Stimulated activated memory B cell treated with anti-CD40 and anti-IgM and Interleukin-4, amounts not matched to agents 10 μg/mL and 1 μg/mL and 100 μg/mL, for 72 hours (primary cell): Measurements from ENCODE around the gene PGM5.
A peak's percentile ranks its signal among the peaks of the same experiment; 100 is the strongest.
"Not testable (repeated sequence)": the region's sequence is repeated elsewhere in the genome, so short reads cannot be mapped to it uniquely, and the experiment has no call there.

Experiments used
- ATAC-seq: fragments of 150-1000 bp; cut with Tn5 transposase; 2 replicates; pipeline ENCODE4 v1.10.0; 2021
- H3K27ac Mint-ChIP-seq: one replicate; pipeline ENCODE4 v1.8.0; 2022; ENCODE audit warnings: mild to moderate bottlenecking, mixed read lengths
- H3K27me3 Mint-ChIP-seq: one replicate; pipeline ENCODE4 v1.8.0; 2022; ENCODE audit warnings: mixed read lengths
- H3K36me3 Mint-ChIP-seq: one replicate; pipeline ENCODE4 v1.8.0; 2022; ENCODE audit warnings: mixed read lengths
- H3K4me1 Mint-ChIP-seq: one replicate; pipeline ENCODE4 v1.8.0; 2022; ENCODE audit warnings: mixed read lengths
- H3K4me3 Mint-ChIP-seq: one replicate; pipeline ENCODE4 v1.8.0; 2022; ENCODE audit warnings: mild to moderate bottlenecking, moderate library complexity, mixed read lengths
- H3K9me3 Mint-ChIP-seq: one replicate; pipeline ENCODE4 v1.8.0; 2022; ENCODE audit warnings: mixed read lengths

Gene PGM5

GRCh38 chr9:68356380-68357118 is at the start of gene PGM5:
Gene PGM5, plus strand, starts transcription at chr9:68356611. Its CDS starts 517 bp downstream, at chr9:68357128.
- H3K27ac Mint-ChIP-seq, H3K9me3 Mint-ChIP-seq, H3K36me3 Mint-ChIP-seq, H3K4me1 Mint-ChIP-seq: not testable (repeated sequence)
- peak; percentile 68 for ATAC-seq
- peak within 1 kb of the TSS; percentile 78 for H3K4me3 Mint-ChIP-seq
- peaks cover 26% of the 10 kb centered on the region for H3K27me3 Mint-ChIP-seq

- H3K9me3 Mint-ChIP-seq, H3K4me3 Mint-ChIP-seq, H3K27ac Mint-ChIP-seq, H3K4me1 Mint-ChIP-seq, H3K36me3 Mint-ChIP-seq, H3K27me3 Mint-ChIP-seq: not testable (repeated sequence)
- ATAC-seq, result peak; percentile 41
These were observed 49.3 kb upstream of the PGM5 start for GRCh38 chr9:68307127-68307526.

DNA sequence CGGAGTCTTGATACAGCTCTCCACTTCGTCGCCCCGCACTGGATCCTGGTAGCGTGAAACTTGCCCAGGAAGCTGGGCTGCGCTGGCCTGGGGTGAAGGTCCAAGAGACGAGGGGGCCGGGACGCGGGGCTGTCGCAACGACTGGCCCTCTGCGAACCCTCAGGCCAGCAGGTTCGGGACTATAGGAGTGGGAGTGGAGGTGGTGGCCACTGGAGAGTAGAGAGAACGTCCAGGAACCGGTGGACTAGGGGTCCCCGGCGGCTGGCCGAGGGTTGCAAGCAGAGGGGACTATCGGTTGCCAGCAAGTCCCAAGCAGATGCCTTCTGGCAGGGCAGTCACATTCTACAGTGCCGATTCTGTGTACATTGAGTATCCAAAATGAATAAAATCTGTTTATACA is 48.8 kb upstream of the PGM5 start:
- not testable (repeated sequence) for H3K27ac Mint-ChIP-seq, H3K9me3 Mint-ChIP-seq, H3K27me3 Mint-ChIP-seq, H3K36me3 Mint-ChIP-seq, H3K4me1 Mint-ChIP-seq, H3K4me3 Mint-ChIP-seq
- peak; percentile 47 for ATAC-seq

- not testable (repeated sequence) for H3K36me3 Mint-ChIP-seq, H3K4me3 Mint-ChIP-seq, H3K4me1 Mint-ChIP-seq, ATAC-seq, H3K27me3 Mint-ChIP-seq, H3K9me3 Mint-ChIP-seq, H3K27ac Mint-ChIP-seq
These were observed 45.2 kb upstream of the PGM5 start for GRCh38 chr9:68311208-68311607.

- not testable (repeated sequence) for H3K4me3 Mint-ChIP-seq, H3K4me1 Mint-ChIP-seq, H3K27ac Mint-ChIP-seq, H3K9me3 Mint-ChIP-seq, H3K36me3 Mint-ChIP-seq, H3K27me3 Mint-ChIP-seq
- ATAC-seq, result peak; percentile 27
These were observed 38.2 kb upstream of the PGM5 start for GRCh38 chr9:68318209-68318608.

DNA sequence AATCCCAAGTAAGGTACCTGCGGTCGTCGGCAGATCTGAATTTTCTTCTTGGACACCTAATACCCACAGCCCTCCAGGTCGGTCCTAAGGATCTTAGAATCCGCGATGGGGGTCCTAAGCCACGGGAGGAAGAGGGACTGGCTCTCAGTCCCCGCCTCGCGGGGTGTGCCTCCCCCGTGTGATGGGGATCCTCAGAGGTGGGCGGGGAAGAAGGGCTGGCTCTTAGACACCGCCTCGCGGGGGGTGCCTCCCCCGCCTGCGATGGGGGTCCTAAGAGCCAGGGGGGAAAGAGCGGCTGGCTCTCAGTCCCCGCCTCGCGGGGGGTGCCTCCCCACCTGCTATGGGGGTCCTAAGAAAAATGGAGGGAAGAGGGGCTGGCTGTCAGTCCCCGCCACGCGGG is 32.7 kb upstream of the PGM5 start:
- not testable (repeated sequence) for H3K4me1 Mint-ChIP-seq, H3K27ac Mint-ChIP-seq, H3K9me3 Mint-ChIP-seq, ATAC-seq, H3K27me3 Mint-ChIP-seq, H3K4me3 Mint-ChIP-seq, H3K36me3 Mint-ChIP-seq

DNA sequence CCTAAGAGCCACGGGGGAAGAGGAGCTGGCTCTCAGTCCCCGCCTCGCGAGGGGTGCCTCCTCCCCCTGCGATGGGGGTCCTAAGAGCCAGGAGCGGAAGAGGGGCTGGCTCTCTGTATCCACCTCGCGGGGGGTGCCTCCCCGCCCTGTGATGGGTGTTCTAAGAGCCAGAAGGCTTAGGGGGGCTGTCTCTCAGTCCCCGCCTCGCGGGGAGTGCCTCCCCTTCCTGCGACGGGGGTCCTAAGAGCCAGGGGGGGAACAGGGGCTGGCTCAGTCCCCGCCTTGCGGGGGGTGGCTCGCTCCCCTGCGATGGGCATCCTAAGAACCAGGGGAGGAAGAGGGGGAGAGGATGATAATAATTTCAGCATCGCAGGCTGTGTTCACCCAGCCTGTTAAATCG is 31.9 kb upstream of the PGM5 start:
- H3K4me3 Mint-ChIP-seq, H3K27ac Mint-ChIP-seq, H3K27me3 Mint-ChIP-seq, H3K4me1 Mint-ChIP-seq, H3K9me3 Mint-ChIP-seq, H3K36me3 Mint-ChIP-seq: not testable (repeated sequence)
- peak; percentile 55 for ATAC-seq

DNA sequence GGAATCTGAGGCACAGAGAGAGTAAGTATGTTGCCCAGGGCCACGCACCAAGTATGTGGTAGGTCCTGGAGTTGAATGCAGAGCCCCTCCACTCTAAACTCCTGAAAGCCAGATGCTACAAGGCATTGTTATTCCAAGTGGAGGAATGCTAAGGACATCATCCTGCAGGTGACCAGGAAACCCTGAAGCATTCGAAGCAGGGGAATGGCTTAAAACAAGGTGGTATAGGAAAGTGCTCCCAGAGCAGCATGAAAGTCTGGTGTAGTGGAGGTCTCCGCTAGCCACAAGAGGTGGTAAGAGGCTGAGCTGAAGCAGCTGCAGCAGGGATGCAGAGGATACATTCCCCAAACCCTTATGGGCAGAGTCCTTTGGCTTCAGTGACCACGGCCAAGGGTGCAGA is 27.3 kb upstream of the PGM5 start:
- not testable (repeated sequence) for ATAC-seq, H3K27me3 Mint-ChIP-seq, H3K27ac Mint-ChIP-seq, H3K9me3 Mint-ChIP-seq, H3K4me3 Mint-ChIP-seq, H3K36me3 Mint-ChIP-seq, H3K4me1 Mint-ChIP-seq

- not testable (repeated sequence) for ATAC-seq, H3K4me1 Mint-ChIP-seq, H3K9me3 Mint-ChIP-seq, H3K36me3 Mint-ChIP-seq, H3K27me3 Mint-ChIP-seq, H3K4me3 Mint-ChIP-seq, H3K27ac Mint-ChIP-seq
These were observed 25.8 kb upstream of the PGM5 start for GRCh38 chr9:68330531-68331173.

GRCh38 chr9:68332122-68332521 is 24.3 kb upstream of the PGM5 start:
- not testable (repeated sequence) for H3K9me3 Mint-ChIP-seq, H3K36me3 Mint-ChIP-seq, H3K4me3 Mint-ChIP-seq, H3K4me1 Mint-ChIP-seq, H3K27me3 Mint-ChIP-seq, H3K27ac Mint-ChIP-seq, ATAC-seq

DNA sequence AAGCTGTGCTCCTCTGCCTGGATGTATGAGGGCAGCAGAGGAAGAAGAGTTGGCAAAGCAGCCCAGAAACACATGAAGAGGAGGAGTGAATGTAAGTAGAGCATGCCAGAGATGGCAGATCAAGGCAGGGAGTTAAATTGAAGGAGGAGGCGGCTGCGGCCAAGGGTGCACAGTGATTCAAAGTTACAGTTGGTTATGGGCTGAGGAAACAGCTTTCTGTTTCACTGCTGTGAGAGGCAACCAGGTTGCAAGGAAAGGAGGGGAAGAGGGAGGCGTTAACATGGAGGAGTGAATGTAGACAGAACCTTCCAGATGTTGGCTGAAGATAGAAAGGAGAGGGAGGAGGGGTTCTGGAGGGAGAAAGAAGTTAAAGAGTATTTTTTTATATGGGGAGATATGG is 20.5 kb upstream of the PGM5 start:
- H3K4me1 Mint-ChIP-seq, H3K4me3 Mint-ChIP-seq, H3K9me3 Mint-ChIP-seq, H3K27ac Mint-ChIP-seq, H3K36me3 Mint-ChIP-seq, ATAC-seq, H3K27me3 Mint-ChIP-seq: not testable (repeated sequence)

DNA sequence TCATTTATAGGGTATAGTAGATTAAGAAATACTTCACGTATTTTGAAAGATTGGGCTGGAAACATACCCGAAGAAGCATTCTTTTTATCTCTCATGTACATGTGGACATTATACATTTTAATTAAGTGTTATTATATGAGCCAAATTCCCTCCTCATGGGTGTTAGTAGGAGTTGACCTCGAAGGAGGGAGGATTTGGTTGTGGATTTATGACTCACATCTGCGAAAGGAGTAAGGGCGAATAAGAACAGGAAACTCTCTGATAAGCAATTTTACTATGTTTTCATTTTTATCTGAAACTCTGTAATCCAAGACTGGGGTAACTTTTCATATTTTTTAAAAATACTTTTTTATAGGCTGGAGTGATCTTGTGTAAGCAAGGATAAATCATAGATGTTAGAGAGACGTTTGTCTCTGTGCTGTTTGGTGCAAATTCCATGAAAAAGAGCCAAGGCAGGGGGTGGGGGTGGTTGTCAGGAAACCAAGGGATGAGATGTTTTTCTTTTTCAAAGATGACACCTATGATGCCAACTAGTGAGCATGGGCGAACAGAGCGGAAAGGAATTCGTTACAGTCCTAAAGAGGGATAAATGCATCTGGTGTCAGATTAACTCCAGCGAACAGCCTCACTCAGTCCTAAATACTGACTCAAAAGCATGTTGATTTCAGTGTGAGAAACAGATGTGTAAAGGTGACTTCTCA is 19.6 kb upstream of the PGM5 start:
- H3K4me1 Mint-ChIP-seq, H3K4me3 Mint-ChIP-seq, H3K36me3 Mint-ChIP-seq, H3K27me3 Mint-ChIP-seq, H3K27ac Mint-ChIP-seq, ATAC-seq, H3K9me3 Mint-ChIP-seq: not testable (repeated sequence)

DNA sequence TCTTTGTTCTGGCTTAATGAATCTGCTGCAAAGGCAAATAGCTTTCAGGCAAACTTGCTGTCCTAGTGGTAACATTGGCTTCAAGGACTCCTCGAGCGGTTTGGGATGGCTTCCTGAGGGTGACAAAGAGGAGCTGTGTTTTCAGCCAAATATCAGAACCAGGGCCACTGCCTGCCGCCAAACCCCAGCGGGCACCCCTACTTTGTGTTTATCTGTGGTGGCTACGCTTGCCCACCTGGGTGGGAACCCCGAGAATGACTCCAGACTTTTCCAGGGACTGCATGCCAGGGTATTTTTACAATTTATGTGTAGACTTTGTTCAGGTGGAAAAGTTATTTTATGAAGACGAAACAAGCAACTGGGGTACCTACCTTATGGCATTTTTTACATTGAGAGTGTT is 18.4 kb upstream of the PGM5 start:
- H3K9me3 Mint-ChIP-seq, H3K4me3 Mint-ChIP-seq, H3K4me1 Mint-ChIP-seq: not testable (repeated sequence)

GRCh38 chr9:68342265-68343025 is 14.0 kb upstream of the PGM5 start:
- H3K36me3 Mint-ChIP-seq, H3K27ac Mint-ChIP-seq, H3K27me3 Mint-ChIP-seq, H3K4me1 Mint-ChIP-seq, H3K4me3 Mint-ChIP-seq, H3K9me3 Mint-ChIP-seq: not testable (repeated sequence)
- peak; percentile 79 for ATAC-seq

More for the DNA sequence above, 18.4 kb upstream of the PGM5 start:
- H3K36me3 Mint-ChIP-seq, ATAC-seq, H3K27ac Mint-ChIP-seq, H3K27me3 Mint-ChIP-seq: not testable (repeated sequence)

DNA sequence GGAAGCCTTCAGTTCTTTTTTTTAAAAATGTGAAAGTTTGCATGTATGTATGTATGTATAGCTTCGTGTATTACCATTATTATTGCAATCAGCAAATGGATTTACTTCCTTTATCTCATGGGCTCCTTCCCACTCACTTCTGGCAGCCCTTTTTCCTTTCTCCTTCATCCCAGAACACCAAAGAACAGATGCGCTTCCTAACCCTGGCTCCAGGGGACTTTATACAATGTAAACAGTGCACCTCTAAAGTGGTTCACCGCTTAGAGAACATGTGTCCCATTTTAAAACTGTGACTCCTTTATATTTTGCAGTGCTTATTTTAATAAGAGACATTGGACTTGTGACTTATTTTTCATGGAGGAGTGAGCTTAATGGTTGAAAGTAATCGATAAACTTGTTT is 13.2 kb upstream of the PGM5 start:
- not testable (repeated sequence) for H3K36me3 Mint-ChIP-seq, ATAC-seq, H3K9me3 Mint-ChIP-seq

More for the DNA sequence above, 13.2 kb upstream of the PGM5 start:
- H3K4me3 Mint-ChIP-seq, H3K27me3 Mint-ChIP-seq, H3K27ac Mint-ChIP-seq, H3K4me1 Mint-ChIP-seq: not testable (repeated sequence)
